A549 treated with ZK216348 at 1 μM for 4 hours (cell line): ENCODE data around the gene ZBTB49. TPM values are rescaled to one million over a fixed set of nuclear protein-coding genes. Genes with fewer than 3 reads are reported as not detected.

Source experiments
- total RNA-seq: library from RNA; stranded (reverse); fragments of 200-300 nt; extraction: Qiagen RNA extraction; gene quantifications from 5 replicates; pipeline ENCODE4 v1.2.3, GENCODE V29; 2022; ENCODE audit warnings: low read depth

Gene ZBTB49
- total RNA-seq = 1.8 to 3.5 TPM (median 2.2 TPM) in 5 replicates

GRCh38 chr4:4289941-4290850, at the start of gene ZBTB49, which contains the start of gene LYAR:
Gene ZBTB49 (plus strand): TSS chr4:4290251. CDS start chr4:4299946, 9,695 bp downstream.
Gene LYAR (minus strand): TSS chr4:4290154. CDS start chr4:4283742, 6,412 bp downstream.

DNA sequence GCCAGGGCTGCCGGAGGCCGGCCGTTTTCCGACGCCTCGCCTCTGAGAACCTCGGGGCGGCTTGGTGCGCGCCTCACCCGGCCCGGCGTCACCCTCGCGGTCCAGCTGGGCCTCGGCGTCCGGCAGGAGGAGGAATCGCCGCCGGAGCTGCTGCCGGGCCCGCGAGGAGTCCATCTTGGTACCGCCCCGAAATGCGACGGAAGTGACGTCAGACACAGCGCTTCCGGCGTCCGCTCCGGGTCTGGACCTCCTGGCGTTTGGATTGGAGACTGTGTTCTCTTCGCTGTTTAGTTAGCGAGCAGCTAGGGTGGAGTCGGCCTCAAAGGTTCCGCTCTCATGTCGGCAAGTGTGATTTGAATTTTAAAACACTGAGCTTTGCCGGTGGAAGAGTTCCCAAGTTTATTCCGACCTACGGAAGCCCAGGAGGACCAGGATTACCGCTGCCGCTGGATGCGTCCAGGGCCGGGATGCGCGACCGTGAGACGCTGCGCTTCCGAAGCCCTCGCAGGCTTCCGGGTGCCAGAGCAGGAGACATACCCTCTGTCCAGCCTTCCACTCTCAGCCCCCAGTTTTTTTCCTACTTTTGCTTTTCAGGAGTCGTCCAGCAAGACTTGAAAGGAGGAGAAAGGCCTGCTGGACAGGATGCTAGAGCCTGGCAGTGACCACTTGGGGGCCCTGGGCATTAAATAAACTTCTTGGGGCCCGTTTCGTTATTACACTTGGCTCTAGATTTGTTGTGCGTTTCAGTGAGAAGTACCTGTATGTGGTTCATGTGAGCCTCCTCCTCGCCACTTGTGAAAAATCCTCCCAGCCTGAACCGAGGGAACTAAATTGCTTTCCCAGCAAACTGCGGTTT, 41.8 kb upstream of the ZBTB49 start, which contains the start of gene TMEM128:
Gene TMEM128, minus strand, starts transcription at position 195 of the 856 bp plus-strand sequence. Its CDS starts 21 bp downstream, at position 174.

Other genes starting within 250 kb of the ZBTB49 start
- gene OTOP1, start 63.3 kb upstream of the ZBTB49 start, total RNA-seq = not detected in 5 replicates
- 7.3 to 13.0 TPM (median 11.3 TPM) in 5 replicates for gene TMEM128, start 42.0 kb upstream of the ZBTB49 start, total RNA-seq
- gene LYAR, start 97 bp upstream of the ZBTB49 start, total RNA-seq = 27.0 to 40.5 TPM (median 30.7 TPM) in 5 replicates
- gene NSG1, start 96.9 kb downstream of the ZBTB49 start, total RNA-seq = 3.2 to 6.3 TPM (median 4.5 TPM) in 5 replicates